GM19193 (cell line): ENCODE measurements around the gene PDCD1.

Experiments used
- POLR2A ChIP-seq: IDR thresholded peaks from 4 replicates; pipeline ENCODE4 v1.6.1; 2011; ENCODE audit not compliant: insufficient read depth, insufficient read length; ENCODE audit errors: extremely low read depth

PDCD1 gene

GRCh38 chr2:241898463-241899270, 40.0 kb upstream of the PDCD1 start:
- no peak for TF ChIP-seq POLR2A

- TF ChIP-seq POLR2A = no peak
Measured at GRCh38 chr2:241897231-241897916, 38.7 kb upstream of the PDCD1 start.

- TF ChIP-seq POLR2A = no peak
Measured at GRCh38 chr2:241896746-241897201, 38.1 kb upstream of the PDCD1 start.

- TF ChIP-seq POLR2A = no peak
Measured at GRCh38 chr2:241895712-241896641, 37.3 kb upstream of the PDCD1 start.

GRCh38 chr2:241895427-241895711, 36.7 kb upstream of the PDCD1 start:
- no peak for TF ChIP-seq POLR2A

GRCh38 chr2:241894681-241895426, 36.2 kb upstream of the PDCD1 start:
- TF ChIP-seq POLR2A = no peak

- no peak for TF ChIP-seq POLR2A
Measured at GRCh38 chr2:241894056-241894641, 35.5 kb upstream of the PDCD1 start.

- no peak for TF ChIP-seq POLR2A
Measured at GRCh38 chr2:241893265-241893664, 34.6 kb upstream of the PDCD1 start.

- TF ChIP-seq POLR2A = no peak
Measured at GRCh38 chr2:241892299-241893137, 33.8 kb upstream of the PDCD1 start.

GRCh38 chr2:241891988-241892298, 33.2 kb upstream of the PDCD1 start:
- no peak for TF ChIP-seq POLR2A

- TF ChIP-seq POLR2A = no peak
Measured at GRCh38 chr2:241891315-241891987, 32.8 kb upstream of the PDCD1 start.

GRCh38 chr2:241890524-241891235, 32.0 kb upstream of the PDCD1 start:
- no peak for TF ChIP-seq POLR2A
